IMR-90 (cell line): Measurements from ENCODE around the gene GNL1. TPM values are rescaled to one million over a fixed set of nuclear protein-coding genes. Genes with fewer than 3 reads are reported as not detected.

Experiments used
- ATAC-seq: fragments of 200-7000 bp; cut with Tn5 transposase; 2 replicates; pipeline ENCODE4 v1.9.1; 2020; ENCODE audit warnings: low read depth, mild to moderate bottlenecking, moderate library complexity
- BruUV-seq: library from RNA; stranded (reverse); fragments of 400-500 nt; replicated peaks from 2 replicates; lab custom pipeline; 2021; lab: Mats Ljungman, UMichigan
- CTCF ChIA-PET: fragments of 300-600 bp; formaldehyde crosslinking; extraction: SDS; loops from one replicate; lab custom pipeline; 2021; ENCODE audit warnings: antibody characterized with exemption; lab: Yijun Ruan, JAX
- POLR2A ChIA-PET: fragments of 300-600 bp; sonication (Branson Sonifier 250); formaldehyde crosslinking; loops from one replicate; lab custom pipeline; 2022; ENCODE audit warnings: antibody characterized with exemption; ENCODE audit not compliant: unreplicated experiment; lab: Charles Lee
- DNase-seq: peaks from one replicate; pipeline ENCODE4 v3.0.0; 2013
- H2AFZ ChIP-seq: replicated peaks from 2 replicates; pipeline ENCODE3; 2013; ENCODE audit warnings: low read length, mild to moderate bottlenecking; ENCODE audit not compliant: poor library complexity
- H2AK5ac ChIP-seq: 2 replicates; pipeline ENCODE4 v1.6.1; 2013; ENCODE audit warnings: low read depth, low read length, inconsistent platforms
- H2AK9ac ChIP-seq: replicated peaks from 2 replicates; pipeline ENCODE3; 2013; ENCODE audit warnings: mild to moderate bottlenecking, low read depth, low read length, moderate library complexity; ENCODE audit not compliant: poor library complexity
- H2BK120ac ChIP-seq: 2 replicates; pipeline ENCODE4 v1.6.1; 2013; ENCODE audit warnings: low read depth, low read length, inconsistent platforms
- H2BK15ac ChIP-seq: 3 replicates; pipeline ENCODE4 v1.6.1; 2013; ENCODE audit warnings: low read depth, low read length, inconsistent platforms
- H2BK20ac ChIP-seq: 2 replicates; pipeline ENCODE4 v1.6.1; 2013; ENCODE audit warnings: low read depth, mild to moderate bottlenecking, inconsistent platforms, low read length, moderate library complexity
- H2BK5ac ChIP-seq: 2 replicates; pipeline ENCODE4 v1.6.1; 2013; ENCODE audit warnings: mild to moderate bottlenecking, low read depth, low read length, inconsistent platforms; ENCODE audit not compliant: poor library complexity, severe bottlenecking
- H3K14ac ChIP-seq: replicated peaks from 2 replicates; pipeline ENCODE4 v1.6.1; 2013; ENCODE audit warnings: low read depth, low read length, inconsistent platforms
- H3K18ac ChIP-seq: 2 replicates; pipeline ENCODE4 v1.6.1; 2013; ENCODE audit warnings: low read depth, low read length, control low read depth
- H3K23ac ChIP-seq: 2 replicates; pipeline ENCODE4 v1.6.1; 2013; ENCODE audit warnings: low read depth, low read length, inconsistent platforms
- H3K27ac ChIP-seq: 2 replicates; pipeline ENCODE4 v1.5.1; 2013; ENCODE audit warnings: mild to moderate bottlenecking, control low read depth, low read length; ENCODE audit not compliant: insufficient read depth
- H3K27me3 ChIP-seq: 2 replicates; pipeline ENCODE4 v1.6.1; 2013; ENCODE audit warnings: low read length; ENCODE audit not compliant: control insufficient read depth, insufficient read depth
- H3K36me3 ChIP-seq: 2 replicates; pipeline ENCODE4 v1.6.1; 2013; ENCODE audit warnings: low read length, mixed read lengths; ENCODE audit not compliant: control insufficient read depth, insufficient read depth
- H3K4ac ChIP-seq: 2 replicates; pipeline ENCODE4 v1.6.1; 2013; ENCODE audit warnings: low read depth, low read length, inconsistent platforms
- H3K4me1 ChIP-seq: 2 replicates; pipeline ENCODE4 v1.6.1; 2013; ENCODE audit warnings: low read length, mixed read lengths; ENCODE audit not compliant: control insufficient read depth, insufficient read depth
- H3K4me2 ChIP-seq: 2 replicates; pipeline ENCODE4 v1.6.1; 2013; ENCODE audit warnings: low read depth, mild to moderate bottlenecking, control low read depth, low read length, moderate library complexity
- H3K4me3 ChIP-seq: 2 replicates; pipeline ENCODE4 v1.5.1; 2013; ENCODE audit warnings: low read depth, mild to moderate bottlenecking, control low read depth, low read length, moderate library complexity; ENCODE audit not compliant: insufficient read depth
- H3K56ac ChIP-seq: 2 replicates; pipeline ENCODE4 v1.6.1; 2013; ENCODE audit warnings: low read length, inconsistent platforms; ENCODE audit not compliant: insufficient read depth; ENCODE audit errors: extremely low read depth
- H3K79me1 ChIP-seq, 2 experiments: 2 replicates each; pipeline ENCODE4 v1.6.1; 2013; ENCODE audit warnings: low read length in 2 of 2, inconsistent platforms in 1 of 2, low read depth in 1 of 2
- H3K9ac ChIP-seq: 2 replicates; pipeline ENCODE4 v1.6.1; 2013; ENCODE audit warnings: low read depth, low read length, control low read depth
- H3K9me1 ChIP-seq: 2 replicates; pipeline ENCODE4 v1.6.1; 2013; ENCODE audit warnings: low read length, inconsistent platforms; ENCODE audit not compliant: insufficient read depth
- H3K9me3 ChIP-seq: 2 replicates; pipeline ENCODE4 v1.6.1; 2013; ENCODE audit warnings: low read length; ENCODE audit not compliant: control insufficient read depth, insufficient read depth
- H4K20me1 ChIP-seq: 2 replicates; pipeline ENCODE4 v1.6.1; 2013; ENCODE audit warnings: low read length, inconsistent platforms; ENCODE audit not compliant: insufficient read depth
- H4K5ac ChIP-seq: 2 replicates; pipeline ENCODE4 v1.6.1; 2013; ENCODE audit warnings: mild to moderate bottlenecking, low read depth, low read length, control low read depth
- H4K8ac ChIP-seq, 2 experiments: 2 replicates each; pipeline ENCODE4 v1.6.1; 2013; ENCODE audit warnings: low read depth in 2 of 2, low read length in 2 of 2, control low read depth in 1 of 2, inconsistent platforms in 1 of 2
- H4K91ac ChIP-seq: 2 replicates; pipeline ENCODE4 v1.6.1; 2013; ENCODE audit warnings: low read depth, low read length, inconsistent platforms; ENCODE audit not compliant: insufficient read depth
- MAZ ChIP-seq: IDR thresholded peaks from 2 replicates; pipeline ENCODE4 v1.6.1; 2012; ENCODE audit warnings: low read depth, mild to moderate bottlenecking, low read length, improper control_type of control experiment, moderate library complexity, borderline replicate concordance
- MXI1 ChIP-seq: IDR thresholded peaks from 2 replicates; pipeline ENCODE4 v1.6.1; 2012; ENCODE audit warnings: low read depth, mild to moderate bottlenecking, low read length, moderate library complexity, borderline replicate concordance
- POLR2A ChIP-seq: IDR thresholded peaks from 2 replicates; pipeline ENCODE4 v1.6.1; 2012; ENCODE audit warnings: mild to moderate bottlenecking, low read depth, low read length
- SMC3 ChIP-seq: fragments of 150-350 bp; IDR thresholded peaks from 2 replicates; pipeline ENCODE4 v1.6.1; 2016; ENCODE audit warnings: low read depth, mild to moderate bottlenecking, antibody characterized with exemption, low read length, moderate library complexity
- WGBS, 2 experiments: methylation state at CpG; one replicate each; pipeline versions ENCODE4 v1.1.5 to v1.1.7; 2013; ENCODE audit warnings: missing lambda C conversion rate in 2 of 2; ENCODE audit not compliant: insufficient read length in 1 of 2; ENCODE audit errors: extremely low coverage in 2 of 2; 5-methylcytosine and 5-hydroxymethylcytosine counted together
- dilution Hi-C: fragments of 300-500 bp; cut with HindIII; formaldehyde crosslinking; loops from one replicate; pipeline ENCODE4 v1.14.3; 2018; ENCODE audit warnings: low sequenced_read_pairs; ENCODE audit not compliant: unreplicated experiment
- in situ Hi-C: fragments of 300-500 bp; cut with MboI; formaldehyde crosslinking; loops from 3 replicates; pipeline ENCODE4 v1.14.3; 2019; ENCODE audit warnings: low sequenced_read_pairs, inconsistent platforms, mixed read lengths
- intact Hi-C: fragments of 100-400 bp; cut with micrococcal nuclease; formaldehyde crosslinking; loops from 2 replicates; pipeline ENCODE4 v1.10.0; 2022
- polyA plus RNA-seq, 3 experiments: library from polyadenylated mRNA; depleted of rRNA; stranded (reverse); fragments of >200 nt; gene quantifications; 2 replicates each; pipeline ENCODE4 v1.2.3, GENCODE V29; 2012; ENCODE audit warnings: low replicate concordance in 1 of 3
- total RNA-seq: library from RNA; depleted of rRNA; stranded (reverse); fragments of >200 nt; gene quantifications from 2 replicates; pipeline ENCODE4 v1.2.3, GENCODE V29; 2012
- TF ChIP-seq, protein P1 (sequence below): fragments of 150-350 bp; IDR thresholded peaks from 2 replicates; pipeline ENCODE4 v1.6.1; 2016; ENCODE audit warnings: low read depth, mild to moderate bottlenecking, low read length, moderate library complexity, borderline replicate concordance
- TF ChIP-seq, protein P2 (sequence below): conservative IDR thresholded peaks from 2 replicates; pipeline ENCODE4 v1.5.1; 2012; ENCODE audit warnings: mild to moderate bottlenecking, low read depth, low read length, improper control_type of control experiment
- TF ChIP-seq, protein P3 (sequence below): fragments of 150-350 bp; IDR thresholded peaks from 2 replicates; pipeline ENCODE4 v1.6.1; 2017; ENCODE audit warnings: mild to moderate bottlenecking, antibody characterized with exemption, low read length, low read depth

The GNL1 gene
- total and polyA plus RNA-seq, 2 of the 4 experiments (the other 2 are of a cell fraction), result 40.5 to 44.0 TPM

DNA sequence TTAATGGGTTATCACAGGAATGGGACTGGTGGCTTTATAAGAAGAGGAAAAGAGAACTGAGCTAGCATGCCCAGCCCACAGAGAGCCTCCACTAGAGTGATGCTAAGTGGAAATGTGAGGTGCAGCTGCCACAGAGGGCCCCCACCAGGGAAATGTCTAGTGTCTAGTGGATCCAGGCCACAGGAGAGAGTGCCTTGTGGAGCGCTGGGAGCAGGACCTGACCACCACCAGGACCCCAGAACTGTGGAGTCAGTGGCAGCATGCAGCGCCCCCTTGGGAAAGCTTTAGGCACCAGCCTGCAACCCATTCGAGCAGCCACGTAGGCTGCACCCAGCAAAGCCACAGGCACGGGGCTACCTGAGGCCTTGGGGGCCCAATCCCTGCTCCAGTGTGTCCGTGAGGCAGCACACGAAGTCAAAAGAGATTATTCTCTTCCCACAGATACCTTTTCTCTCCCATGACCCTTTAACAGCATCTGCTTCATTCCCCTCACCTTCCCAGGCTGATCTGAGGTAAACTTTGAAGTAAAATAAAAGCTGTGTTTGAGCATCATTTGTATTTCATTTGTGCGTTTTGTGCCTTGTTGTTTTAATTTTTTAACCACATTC lies 62.5 kb downstream of the GNL1 start:
- Histone ChIP-seq H2AFZ (no peak overlapping the region), H4K91ac (no peak overlapping the region), H3K18ac (no peak overlapping the region), H2AK9ac (no peak overlapping the region), H3K14ac (no peak overlapping the region), H2BK120ac (no peak overlapping the region), H3K4me1 (peaks cover 15% of the 10 kb centered on the region), H3K27ac (no peak overlapping the region), H2BK5ac (no peak overlapping the region), H3K4ac (no peak overlapping the region), H3K23ac (no peak overlapping the region), H3K79me1 (peaks cover 12 to 32% of the 10 kb centered on the region in 2 experiments; a peak in 3 of 4 replicates), H3K56ac (no peak overlapping the region), H3K9me3 (no peaks in the 10 kb centered on the region), H2AK5ac (no peak overlapping the region), H2BK20ac (no peak overlapping the region), H4K20me1 (peaks cover 27% of the 10 kb centered on the region), H3K9ac (no peak overlapping the region), H3K36me3 (peaks cover 31% of the 10 kb centered on the region), H3K27me3 (no peaks in the 10 kb centered on the region), H4K5ac (no peak overlapping the region), H2BK15ac (no peak overlapping the region), H3K9me1 (peaks cover 17% of the 10 kb centered on the region), H3K4me2 (no peak overlapping the region), H4K8ac (no peak overlapping the region), H3K4me3 (no peak overlapping the region)
- TSS peak; percentile 67 for BruUV-seq
- no peak for DNase-seq
- intact Hi-C loops (no loop called here), dilution Hi-C loops (no loop called here), in situ Hi-C loops (loop anchor here (5.0 to 25.0 kb wide), 2 partner anchors 44 to 594 kb away; no protein-coding TSS in a partner anchor)
- no peak for TF ChIP-seq MAZ
- TF ChIP-seq, protein P1, sequence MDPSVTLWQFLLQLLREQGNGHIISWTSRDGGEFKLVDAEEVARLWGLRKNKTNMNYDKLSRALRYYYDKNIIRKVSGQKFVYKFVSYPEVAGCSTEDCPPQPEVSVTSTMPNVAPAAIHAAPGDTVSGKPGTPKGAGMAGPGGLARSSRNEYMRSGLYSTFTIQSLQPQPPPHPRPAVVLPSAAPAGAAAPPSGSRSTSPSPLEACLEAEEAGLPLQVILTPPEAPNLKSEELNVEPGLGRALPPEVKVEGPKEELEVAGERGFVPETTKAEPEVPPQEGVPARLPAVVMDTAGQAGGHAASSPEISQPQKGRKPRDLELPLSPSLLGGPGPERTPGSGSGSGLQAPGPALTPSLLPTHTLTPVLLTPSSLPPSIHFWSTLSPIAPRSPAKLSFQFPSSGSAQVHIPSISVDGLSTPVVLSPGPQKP, result no peak
- TF ChIP-seq, protein P2, sequence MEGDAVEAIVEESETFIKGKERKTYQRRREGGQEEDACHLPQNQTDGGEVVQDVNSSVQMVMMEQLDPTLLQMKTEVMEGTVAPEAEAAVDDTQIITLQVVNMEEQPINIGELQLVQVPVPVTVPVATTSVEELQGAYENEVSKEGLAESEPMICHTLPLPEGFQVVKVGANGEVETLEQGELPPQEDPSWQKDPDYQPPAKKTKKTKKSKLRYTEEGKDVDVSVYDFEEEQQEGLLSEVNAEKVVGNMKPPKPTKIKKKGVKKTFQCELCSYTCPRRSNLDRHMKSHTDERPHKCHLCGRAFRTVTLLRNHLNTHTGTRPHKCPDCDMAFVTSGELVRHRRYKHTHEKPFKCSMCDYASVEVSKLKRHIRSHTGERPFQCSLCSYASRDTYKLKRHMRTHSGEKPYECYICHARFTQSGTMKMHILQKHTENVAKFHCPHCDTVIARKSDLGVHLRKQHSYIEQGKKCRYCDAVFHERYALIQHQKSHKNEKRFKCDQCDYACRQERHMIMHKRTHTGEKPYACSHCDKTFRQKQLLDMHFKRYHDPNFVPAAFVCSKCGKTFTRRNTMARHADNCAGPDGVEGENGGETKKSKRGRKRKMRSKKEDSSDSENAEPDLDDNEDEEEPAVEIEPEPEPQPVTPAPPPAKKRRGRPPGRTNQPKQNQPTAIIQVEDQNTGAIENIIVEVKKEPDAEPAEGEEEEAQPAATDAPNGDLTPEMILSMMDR, result 0 out of 2 replicates have a peak, but pooled peaks have one; percentile 5
- no peak for TF ChIP-seq SMC3
- peak; percentile 30; the same call in 1 of the 2 replicates for TF ChIP-seq POLR2A
- TF ChIP-seq, protein P3, sequence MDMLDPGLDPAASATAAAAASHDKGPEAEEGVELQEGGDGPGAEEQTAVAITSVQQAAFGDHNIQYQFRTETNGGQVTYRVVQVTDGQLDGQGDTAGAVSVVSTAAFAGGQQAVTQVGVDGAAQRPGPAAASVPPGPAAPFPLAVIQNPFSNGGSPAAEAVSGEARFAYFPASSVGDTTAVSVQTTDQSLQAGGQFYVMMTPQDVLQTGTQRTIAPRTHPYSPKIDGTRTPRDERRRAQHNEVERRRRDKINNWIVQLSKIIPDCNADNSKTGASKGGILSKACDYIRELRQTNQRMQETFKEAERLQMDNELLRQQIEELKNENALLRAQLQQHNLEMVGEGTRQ, result no peak
- TF ChIP-seq MXI1, result no peak
- ChIA-PET POLR2A (no interaction called here), CTCF (no interaction called here)
- ATAC-seq, result no peak
- 57% methylated on average over 1 of the region's 8 CpGs; no CpG with 5 or more reads in 1 of the 2 experiments for WGBS, 2 experiments
